ENCODE data around the gene CHCHD3.

The CHCHD3 gene

DNA sequence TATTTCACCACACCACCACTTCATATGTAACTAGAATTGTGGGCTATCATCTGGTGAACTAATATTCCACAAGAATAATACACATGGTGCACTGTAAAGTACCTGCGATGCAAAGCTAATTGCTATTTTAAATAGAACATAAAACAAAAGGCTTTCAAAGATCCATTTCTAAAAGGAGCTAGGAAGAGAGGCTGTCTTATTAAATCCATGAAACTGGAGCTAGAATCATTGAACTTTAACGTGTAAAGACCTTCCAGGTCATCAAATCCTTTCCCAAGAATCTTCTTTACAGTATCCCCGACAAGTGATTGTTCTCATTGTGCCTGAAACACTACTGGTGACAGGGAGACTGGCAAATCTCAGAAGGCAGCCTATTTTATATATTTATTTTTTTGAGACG lies 224.9 kb downstream of the CHCHD3 start:
- H3K27ac ChIP-seq: no peak overlapping the region
- TF ChIP-seq, protein P1, sequence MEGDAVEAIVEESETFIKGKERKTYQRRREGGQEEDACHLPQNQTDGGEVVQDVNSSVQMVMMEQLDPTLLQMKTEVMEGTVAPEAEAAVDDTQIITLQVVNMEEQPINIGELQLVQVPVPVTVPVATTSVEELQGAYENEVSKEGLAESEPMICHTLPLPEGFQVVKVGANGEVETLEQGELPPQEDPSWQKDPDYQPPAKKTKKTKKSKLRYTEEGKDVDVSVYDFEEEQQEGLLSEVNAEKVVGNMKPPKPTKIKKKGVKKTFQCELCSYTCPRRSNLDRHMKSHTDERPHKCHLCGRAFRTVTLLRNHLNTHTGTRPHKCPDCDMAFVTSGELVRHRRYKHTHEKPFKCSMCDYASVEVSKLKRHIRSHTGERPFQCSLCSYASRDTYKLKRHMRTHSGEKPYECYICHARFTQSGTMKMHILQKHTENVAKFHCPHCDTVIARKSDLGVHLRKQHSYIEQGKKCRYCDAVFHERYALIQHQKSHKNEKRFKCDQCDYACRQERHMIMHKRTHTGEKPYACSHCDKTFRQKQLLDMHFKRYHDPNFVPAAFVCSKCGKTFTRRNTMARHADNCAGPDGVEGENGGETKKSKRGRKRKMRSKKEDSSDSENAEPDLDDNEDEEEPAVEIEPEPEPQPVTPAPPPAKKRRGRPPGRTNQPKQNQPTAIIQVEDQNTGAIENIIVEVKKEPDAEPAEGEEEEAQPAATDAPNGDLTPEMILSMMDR (IDR thresholded peaks at IDR 0.05): no peak

DNA sequence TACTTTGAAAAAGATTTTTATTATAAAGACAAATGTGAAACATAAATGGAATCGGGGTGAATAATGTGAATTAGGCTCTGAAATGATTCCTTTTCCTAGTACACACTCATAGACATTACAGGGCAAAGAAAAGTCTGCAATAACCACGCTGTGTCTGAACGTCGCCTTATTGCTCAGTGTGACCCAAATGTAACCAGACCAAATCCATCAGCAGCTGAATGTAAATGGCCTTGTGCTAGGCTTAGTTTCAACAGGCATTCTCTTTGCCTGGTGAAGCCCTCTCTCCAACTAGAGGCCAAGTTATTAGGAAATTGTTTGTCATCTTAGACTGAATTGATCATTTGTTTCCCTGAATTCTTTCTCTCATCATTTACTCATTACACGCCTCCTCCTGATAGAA lies 225.5 kb downstream of the CHCHD3 start:
- no peak overlapping the region for H3K27ac ChIP-seq

DNA sequence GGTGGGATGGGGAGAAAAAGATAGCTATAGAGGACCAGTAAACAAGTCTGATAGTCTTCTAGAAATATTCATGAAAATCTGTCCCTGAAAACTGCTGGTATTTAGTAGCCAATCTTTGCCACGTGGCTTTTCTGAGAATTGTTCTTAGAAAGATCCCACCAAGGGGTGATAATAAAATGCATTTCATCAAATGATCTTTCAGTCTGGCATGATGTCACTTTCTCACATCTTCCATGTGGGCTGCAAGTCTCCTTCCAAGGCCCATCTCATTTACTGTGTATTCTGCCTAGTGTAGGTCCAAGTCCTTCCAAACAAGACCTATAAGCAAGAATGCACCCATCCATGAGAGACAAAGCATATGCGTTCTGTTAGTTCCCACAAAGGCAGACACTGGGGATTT lies 226.0 kb downstream of the CHCHD3 start:
- no peak overlapping the region for H3K27ac ChIP-seq
- TF ChIP-seq, protein P1 (IDR thresholded peaks at IDR 0.05): no peak
- TF ChIP-seq ZFX (IDR thresholded peaks at IDR 0.05; ENCODE audit: borderline replicate concordance): no peak

More for the DNA sequence above, 225.5 kb downstream of the CHCHD3 start:
- TF ChIP-seq, protein P1 (IDR thresholded peaks at IDR 0.05): no peak

DNA sequence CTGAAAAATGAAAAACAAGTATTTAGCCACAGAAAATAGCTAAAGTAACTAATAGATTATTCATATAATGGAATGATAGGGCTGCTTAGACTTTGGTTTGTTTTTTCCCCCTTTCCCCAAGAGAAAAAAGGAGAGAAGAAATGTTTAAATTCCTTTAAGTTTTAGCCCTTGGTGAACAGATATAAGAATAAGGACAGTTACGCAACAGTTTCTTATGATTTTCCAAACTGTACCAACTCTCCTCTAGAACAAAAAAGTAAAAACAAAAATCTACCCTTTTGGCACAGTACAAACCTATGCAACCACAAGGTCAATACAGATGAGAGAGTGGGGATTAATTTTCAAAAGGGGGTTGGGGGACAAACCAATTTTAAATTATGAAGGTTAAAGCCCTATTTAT lies 227.7 kb downstream of the CHCHD3 start:
- no peak overlapping the region for H3K27ac ChIP-seq
- TF ChIP-seq, protein P1 (IDR thresholded peaks at IDR 0.05): no peak
- no peak for TF ChIP-seq ZFX (IDR thresholded peaks at IDR 0.05; ENCODE audit: borderline replicate concordance)

DNA sequence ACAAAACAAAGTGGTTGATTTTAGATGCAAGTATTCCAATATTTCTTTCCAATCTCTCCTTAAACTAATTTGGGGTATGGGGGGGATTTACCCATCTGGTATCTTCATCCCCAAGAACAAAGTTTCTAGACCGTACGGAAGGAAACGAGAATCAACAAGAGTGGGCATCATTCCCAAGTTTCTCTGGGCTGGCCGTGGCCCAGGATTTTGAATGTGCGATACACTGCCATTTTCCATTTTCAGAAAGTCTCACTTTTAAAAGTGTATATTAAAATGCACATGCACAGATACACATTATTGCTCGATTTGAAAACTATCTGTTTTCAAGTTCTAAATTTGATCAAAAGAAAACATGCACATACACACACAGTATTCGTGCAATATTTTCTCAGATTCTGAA lies 234.5 kb downstream of the CHCHD3 start:
- H3K27ac ChIP-seq: no peak overlapping the region
- TF ChIP-seq, protein P1 (IDR thresholded peaks at IDR 0.05): no peak
- no peak for TF ChIP-seq ZFX (IDR thresholded peaks at IDR 0.05; ENCODE audit: borderline replicate concordance)

DNA sequence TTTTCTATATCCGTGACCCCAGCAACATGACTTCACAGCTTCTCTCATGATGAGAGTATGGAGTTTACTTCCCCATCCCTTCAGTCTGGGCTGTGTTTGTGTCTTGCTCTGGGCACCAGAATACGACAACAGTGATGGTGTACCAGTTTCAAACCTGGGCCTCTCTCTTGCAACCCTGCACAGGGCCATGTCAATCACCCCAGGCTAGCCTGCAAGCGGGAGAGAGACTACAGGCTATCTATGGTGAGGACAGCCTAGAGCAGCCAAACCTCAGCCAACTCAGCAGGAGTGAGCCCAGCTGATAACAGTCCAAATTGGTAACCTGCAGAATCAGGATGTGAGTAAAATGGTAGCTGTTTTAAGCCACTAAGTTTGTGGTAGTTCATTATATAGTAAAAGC lies 235.8 kb downstream of the CHCHD3 start:
- no peak overlapping the region for H3K27ac ChIP-seq
- TF ChIP-seq, protein P1 (IDR thresholded peaks at IDR 0.05): no peak
- TF ChIP-seq ZFX (IDR thresholded peaks at IDR 0.05; ENCODE audit: borderline replicate concordance): no peak

DNA sequence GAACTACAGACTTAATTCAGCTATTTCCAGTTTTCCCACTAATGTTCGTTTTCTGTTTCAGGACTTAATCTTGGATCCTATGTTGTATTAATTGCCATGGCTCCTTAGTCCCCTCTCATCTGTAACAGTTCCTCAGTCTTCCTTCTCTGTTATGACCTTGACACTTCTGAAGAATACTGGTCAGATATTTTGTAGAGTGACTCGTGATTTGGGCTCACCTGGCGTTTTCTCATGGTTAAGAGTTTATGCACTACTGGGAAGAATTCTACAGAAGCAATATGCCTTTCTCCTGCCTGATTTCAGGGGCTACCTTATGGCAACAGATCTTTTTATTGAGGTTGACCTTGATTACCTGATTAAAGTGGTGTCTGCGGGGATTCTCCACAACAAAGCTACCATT lies 239.4 kb downstream of the CHCHD3 start:
- TF ChIP-seq ZFX (IDR thresholded peaks at IDR 0.05; ENCODE audit: borderline replicate concordance): no peak
- TF ChIP-seq, protein P1 (IDR thresholded peaks at IDR 0.05): no peak
- no peak overlapping the region for H3K27ac ChIP-seq

Data from 22Rv1 (cell line).